HepG2 (cell line): ENCODE data around the gene TRABD. TPM values are rescaled to one million over a fixed set of nuclear protein-coding genes. Genes with fewer than 3 reads are reported as not detected.

Experiments
- ARNTL ChIP-seq: sonication (generic); formaldehyde crosslinking; IDR thresholded peaks from 2 replicates; pipeline ENCODE4 v1.4.0; 2020; ENCODE audit warnings: mild to moderate bottlenecking, missing genetic modification reagents
- CBX5 ChIP-seq: sonication (generic); formaldehyde crosslinking; IDR thresholded peaks from 2 replicates; pipeline ENCODE4 v1.4.0; 2020; ENCODE audit warnings: missing genetic modification reagents, borderline replicate concordance
- CENPT ChIP-seq: sonication (generic); formaldehyde crosslinking; IDR thresholded peaks from 2 replicates; pipeline ENCODE4 v1.8.0; 2022; ENCODE audit warnings: low read depth, mild to moderate bottlenecking, moderate library complexity, missing genetic modification reagents
- MBD4 ChIP-seq: IDR thresholded peaks from 2 replicates; pipeline ENCODE4 v1.6.1; 2012; ENCODE audit warnings: low read length, inconsistent platforms, borderline replicate concordance
- NR2F6 ChIP-seq, 2 experiments: IDR thresholded peaks; 2 replicates each; pipeline ENCODE4 v1.6.1; 2016; ENCODE audit warnings: antibody characterized with exemption in 1 of 2, mild to moderate bottlenecking in 1 of 2
- PAF1 ChIP-seq: IDR thresholded peaks from 2 replicates; pipeline ENCODE4 v1.6.1; 2016; ENCODE audit warnings: missing genetic modification reagents, missing compliant biosample characterization
- POLR2G ChIP-seq: fragments of 200-400 bp; formaldehyde crosslinking; IDR thresholded peaks from 2 replicates; pipeline ENCODE4 v1.6.1; 2018; ENCODE audit warnings: mild to moderate bottlenecking, low read depth, low read length, moderate library complexity
- PPARG ChIP-seq: conservative IDR thresholded peaks from 2 replicates; pipeline ENCODE4 v1.6.1; 2016; ENCODE audit warnings: missing biosample characterization, missing genetic modification reagents
- SALL1 ChIP-seq: sonication (generic); formaldehyde crosslinking; IDR thresholded peaks from 2 replicates; pipeline ENCODE4 v1.8.0; 2022; ENCODE audit warnings: mild to moderate bottlenecking, missing genetic modification reagents
- TAF15 ChIP-seq: fragments of 200-400 bp; formaldehyde crosslinking; IDR thresholded peaks from one replicate; pipeline ENCODE4 v1.6.1; 2018; ENCODE audit warnings: mild to moderate bottlenecking, low read depth, low read length; ENCODE audit not compliant: poor library complexity, severe bottlenecking
- ZBTB7B ChIP-seq: sonication (generic); formaldehyde crosslinking; IDR thresholded peaks from 2 replicates; pipeline ENCODE4 v1.4.0; 2020; ENCODE audit warnings: missing genetic modification reagents
- ZNF331 ChIP-seq: sonication (generic); formaldehyde crosslinking; IDR thresholded peaks from 2 replicates; pipeline ENCODE4 v1.4.0; 2020; ENCODE audit warnings: missing genetic modification reagents
- ZNF577 ChIP-seq: sonication (generic); formaldehyde crosslinking; IDR thresholded peaks from 2 replicates; pipeline ENCODE4 v1.4.0; 2020; ENCODE audit warnings: mild to moderate bottlenecking, low read depth, missing genetic modification reagents, borderline replicate concordance
- ZNF605 ChIP-seq: sonication (generic); formaldehyde crosslinking; IDR thresholded peaks from 2 replicates; pipeline ENCODE4 v1.8.0; 2022; ENCODE audit warnings: mild to moderate bottlenecking, missing genetic modification reagents
- ZNF629 ChIP-seq: sonication (generic); formaldehyde crosslinking; conservative IDR thresholded peaks from 2 replicates; pipeline ENCODE4 v1.5.0; 2020; ENCODE audit warnings: missing genetic modification reagents
- ZNF660 ChIP-seq: sonication (generic); formaldehyde crosslinking; IDR thresholded peaks from 2 replicates; pipeline ENCODE4 v1.5.1; 2020; ENCODE audit warnings: mild to moderate bottlenecking, low read depth, missing genetic modification reagents, borderline replicate concordance
- ZSCAN29 ChIP-seq: sonication (generic); formaldehyde crosslinking; conservative IDR thresholded peaks from 2 replicates; pipeline ENCODE4 v1.4.0; 2020; ENCODE audit warnings: mild to moderate bottlenecking, missing genetic modification reagents
- ZSCAN30 ChIP-seq: sonication (generic); formaldehyde crosslinking; IDR thresholded peaks from 2 replicates; pipeline ENCODE4 v1.5.0; 2020; ENCODE audit warnings: mild to moderate bottlenecking, missing genetic modification reagents
- polyA plus RNA-seq, 8 experiments: library from polyadenylated mRNA; depleted of rRNA in 3 of 8; stranded (reverse) in 7 of 8; unstranded in 1 of 8; fragments of >200 nt; fragmentation: Illumina TruSeq in 4 of 8; extraction: Trizol in 4 of 8; gene quantifications; 2 replicates each; pipeline versions ENCODE4 v1.2.1 to v1.2.3, GENCODE V29; 2011 to 2016; ENCODE audit warnings: low read depth in 4 of 8, missing spikeins in 1 of 8, mixed read lengths in 1 of 8; ENCODE audit not compliant: insufficient read depth in 1 of 8
- total RNA-seq, 5 experiments: library from RNA; depleted of rRNA; stranded (reverse); fragments of >200 nt; fragmentation: Illumina TruSeq; extraction: Trizol; gene quantifications; 2 replicates each; pipeline ENCODE4 v1.2.3, GENCODE V29; 2016; ENCODE audit warnings: low read depth in 1 of 5
- TF ChIP-seq, protein P1 (sequence below): sonication (generic); formaldehyde crosslinking; IDR thresholded peaks from 2 replicates; pipeline ENCODE4 v1.4.0; 2020; ENCODE audit warnings: mild to moderate bottlenecking, missing genetic modification reagents
- TF ChIP-seq, protein P2 (sequence below): sonication (generic); formaldehyde crosslinking; IDR thresholded peaks from 2 replicates; pipeline ENCODE4 v1.4.0; 2020; ENCODE audit warnings: mild to moderate bottlenecking, missing genetic modification reagents
- TF ChIP-seq, protein P3 (sequence below): sonication (generic); formaldehyde crosslinking; IDR thresholded peaks from 2 replicates; pipeline ENCODE4 v1.4.0; 2020; ENCODE audit warnings: missing genetic modification reagents

The TRABD gene
- total and polyA plus RNA-seq, 2 of the 13 experiments (the other 11 are each of a cell fraction or from before 2014, with no cell fraction given), result 21.5 to 28.9 TPM

DNA sequence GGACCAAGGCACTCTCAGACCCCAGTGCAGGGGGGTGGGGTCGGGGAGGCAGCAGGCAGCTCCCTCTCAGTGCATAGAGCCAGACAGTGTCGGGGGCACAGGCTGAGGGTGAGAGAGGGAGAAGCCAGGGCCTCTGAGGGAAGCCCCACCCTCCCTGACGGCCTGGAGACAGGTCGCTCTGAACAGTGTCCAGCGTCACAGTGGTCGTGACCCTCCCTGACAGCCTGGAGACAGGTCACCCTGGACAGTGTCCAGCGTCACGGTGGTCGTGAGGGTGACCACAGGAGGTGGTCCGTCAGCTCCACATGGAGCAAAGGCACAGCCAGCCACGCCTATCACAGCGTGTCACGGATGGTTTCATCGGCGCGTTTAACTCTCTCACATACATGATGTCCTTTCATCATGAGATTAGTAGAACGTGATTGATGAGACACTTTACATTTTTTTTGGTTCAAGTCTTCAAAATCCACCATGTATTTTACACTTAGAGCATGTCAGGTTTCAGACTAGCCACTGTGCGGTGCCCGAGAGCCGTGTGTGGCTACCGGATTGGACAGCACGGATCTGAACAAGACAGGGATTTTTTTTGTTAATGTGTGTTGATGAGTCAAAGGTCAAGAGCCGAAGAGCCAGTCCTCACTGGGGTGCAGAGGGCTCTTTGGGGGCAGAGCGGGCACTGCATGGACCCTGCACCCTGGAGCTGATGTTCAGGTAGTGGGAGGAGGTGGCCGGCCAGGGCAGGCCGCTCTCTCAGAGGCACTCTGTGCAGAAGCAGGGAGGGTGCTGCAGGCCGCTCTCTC is 39.1 kb upstream of the TRABD start (continued):
- TF ChIP-seq, protein P1, sequence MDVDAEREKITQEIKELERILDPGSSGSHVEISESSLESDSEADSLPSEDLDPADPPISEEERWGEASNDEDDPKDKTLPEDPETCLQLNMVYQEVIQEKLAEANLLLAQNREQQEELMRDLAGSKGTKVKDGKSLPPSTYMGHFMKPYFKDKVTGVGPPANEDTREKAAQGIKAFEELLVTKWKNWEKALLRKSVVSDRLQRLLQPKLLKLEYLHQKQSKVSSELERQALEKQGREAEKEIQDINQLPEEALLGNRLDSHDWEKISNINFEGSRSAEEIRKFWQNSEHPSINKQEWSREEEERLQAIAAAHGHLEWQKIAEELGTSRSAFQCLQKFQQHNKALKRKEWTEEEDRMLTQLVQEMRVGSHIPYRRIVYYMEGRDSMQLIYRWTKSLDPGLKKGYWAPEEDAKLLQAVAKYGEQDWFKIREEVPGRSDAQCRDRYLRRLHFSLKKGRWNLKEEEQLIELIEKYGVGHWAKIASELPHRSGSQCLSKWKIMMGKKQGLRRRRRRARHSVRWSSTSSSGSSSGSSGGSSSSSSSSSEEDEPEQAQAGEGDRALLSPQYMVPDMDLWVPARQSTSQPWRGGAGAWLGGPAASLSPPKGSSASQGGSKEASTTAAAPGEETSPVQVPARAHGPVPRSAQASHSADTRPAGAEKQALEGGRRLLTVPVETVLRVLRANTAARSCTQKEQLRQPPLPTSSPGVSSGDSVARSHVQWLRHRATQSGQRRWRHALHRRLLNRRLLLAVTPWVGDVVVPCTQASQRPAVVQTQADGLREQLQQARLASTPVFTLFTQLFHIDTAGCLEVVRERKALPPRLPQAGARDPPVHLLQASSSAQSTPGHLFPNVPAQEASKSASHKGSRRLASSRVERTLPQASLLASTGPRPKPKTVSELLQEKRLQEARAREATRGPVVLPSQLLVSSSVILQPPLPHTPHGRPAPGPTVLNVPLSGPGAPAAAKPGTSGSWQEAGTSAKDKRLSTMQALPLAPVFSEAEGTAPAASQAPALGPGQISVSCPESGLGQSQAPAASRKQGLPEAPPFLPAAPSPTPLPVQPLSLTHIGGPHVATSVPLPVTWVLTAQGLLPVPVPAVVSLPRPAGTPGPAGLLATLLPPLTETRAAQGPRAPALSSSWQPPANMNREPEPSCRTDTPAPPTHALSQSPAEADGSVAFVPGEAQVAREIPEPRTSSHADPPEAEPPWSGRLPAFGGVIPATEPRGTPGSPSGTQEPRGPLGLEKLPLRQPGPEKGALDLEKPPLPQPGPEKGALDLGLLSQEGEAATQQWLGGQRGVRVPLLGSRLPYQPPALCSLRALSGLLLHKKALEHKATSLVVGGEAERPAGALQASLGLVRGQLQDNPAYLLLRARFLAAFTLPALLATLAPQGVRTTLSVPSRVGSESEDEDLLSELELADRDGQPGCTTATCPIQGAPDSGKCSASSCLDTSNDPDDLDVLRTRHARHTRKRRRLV (CRISPR knock-in tag), result no peak
- TF ChIP-seq TAF15 (no peak), ZSCAN30 (CRISPR knock-in tag) (no peak), CENPT (no peak), SALL1 (CRISPR knock-in tag) (peak; percentile 85), PPARG (CRISPR knock-in tag) (peak; percentile 73; the same call in 1 of the 2 replicates), ZNF629 (peak; percentile 33; the same call in 1 of the 2 replicates), ARNTL (CRISPR knock-in tag) (no peak), ZSCAN29 (CRISPR knock-in tag) (0 out of 2 replicates have a peak, but pooled peaks have one; percentile 61), MBD4 (no peak), ZBTB7B (peak; percentile 83), CBX5 (0 out of 2 replicates have a peak, but pooled peaks have one; percentile 21), NR2F6 (IDR thresholded peaks at IDR 0.05) (peak; percentile 95), NR2F6 (CRISPR knock-in tag; IDR thresholded peaks at IDR 0.05) (peak; percentile 95), ZNF577 (CRISPR knock-in tag) (no peak), ZNF331 (CRISPR knock-in tag) (peak; percentile 43; the same call in 1 of the 2 replicates), ZNF660 (CRISPR knock-in tag) (no peak), ZNF605 (CRISPR knock-in tag) (peak; percentile 87), POLR2G (peak; percentile 42; the same call in 1 of the 2 replicates), PAF1 (CRISPR knock-in tag) (no peak)
- TF ChIP-seq, protein P2, sequence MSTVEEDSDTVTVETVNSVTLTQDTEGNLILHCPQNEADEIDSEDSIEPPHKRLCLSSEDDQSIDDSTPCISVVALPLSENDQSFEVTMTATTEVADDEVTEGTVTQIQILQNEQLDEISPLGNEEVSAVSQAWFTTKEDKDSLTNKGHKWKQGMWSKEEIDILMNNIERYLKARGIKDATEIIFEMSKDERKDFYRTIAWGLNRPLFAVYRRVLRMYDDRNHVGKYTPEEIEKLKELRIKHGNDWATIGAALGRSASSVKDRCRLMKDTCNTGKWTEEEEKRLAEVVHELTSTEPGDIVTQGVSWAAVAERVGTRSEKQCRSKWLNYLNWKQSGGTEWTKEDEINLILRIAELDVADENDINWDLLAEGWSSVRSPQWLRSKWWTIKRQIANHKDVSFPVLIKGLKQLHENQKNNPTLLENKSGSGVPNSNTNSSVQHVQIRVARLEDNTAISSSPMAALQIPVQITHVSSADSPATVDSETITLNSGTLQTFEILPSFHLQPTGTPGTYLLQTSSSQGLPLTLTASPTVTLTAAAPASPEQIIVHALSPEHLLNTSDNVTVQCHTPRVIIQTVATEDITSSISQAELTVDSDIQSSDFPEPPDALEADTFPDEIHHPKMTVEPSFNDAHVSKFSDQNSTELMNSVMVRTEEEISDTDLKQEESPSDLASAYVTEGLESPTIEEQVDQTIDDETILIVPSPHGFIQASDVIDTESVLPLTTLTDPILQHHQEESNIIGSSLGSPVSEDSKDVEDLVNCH (CRISPR knock-in tag), result no peak
- TF ChIP-seq, protein P3, sequence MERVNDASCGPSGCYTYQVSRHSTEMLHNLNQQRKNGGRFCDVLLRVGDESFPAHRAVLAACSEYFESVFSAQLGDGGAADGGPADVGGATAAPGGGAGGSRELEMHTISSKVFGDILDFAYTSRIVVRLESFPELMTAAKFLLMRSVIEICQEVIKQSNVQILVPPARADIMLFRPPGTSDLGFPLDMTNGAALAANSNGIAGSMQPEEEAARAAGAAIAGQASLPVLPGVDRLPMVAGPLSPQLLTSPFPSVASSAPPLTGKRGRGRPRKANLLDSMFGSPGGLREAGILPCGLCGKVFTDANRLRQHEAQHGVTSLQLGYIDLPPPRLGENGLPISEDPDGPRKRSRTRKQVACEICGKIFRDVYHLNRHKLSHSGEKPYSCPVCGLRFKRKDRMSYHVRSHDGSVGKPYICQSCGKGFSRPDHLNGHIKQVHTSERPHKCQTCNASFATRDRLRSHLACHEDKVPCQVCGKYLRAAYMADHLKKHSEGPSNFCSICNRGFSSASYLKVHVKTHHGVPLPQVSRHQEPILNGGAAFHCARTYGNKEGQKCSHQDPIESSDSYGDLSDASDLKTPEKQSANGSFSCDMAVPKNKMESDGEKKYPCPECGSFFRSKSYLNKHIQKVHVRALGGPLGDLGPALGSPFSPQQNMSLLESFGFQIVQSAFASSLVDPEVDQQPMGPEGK, result peak; percentile 66
